ENCODE measurements around the gene ALK.

Gene ALK

GRCh38 chr2:29349316-29350030 lies 571.9 kb downstream of the ALK start:
- no peak for DNase-seq

- DNase-seq, result no peak
Observed at GRCh38 chr2:29347774-29348461, 573.5 kb downstream of the ALK start.

GRCh38 chr2:29345236-29345635 lies 576.1 kb downstream of the ALK start:
- DNase-seq, result no peak

GRCh38 chr2:29343830-29344229 lies 577.6 kb downstream of the ALK start:
- no peak for DNase-seq

GRCh38 chr2:29336341-29337241 lies 584.8 kb downstream of the ALK start:
- DNase-seq, result no peak

GRCh38 chr2:29335396-29335795 lies 586.0 kb downstream of the ALK start:
- no peak for DNase-seq

GRCh38 chr2:29334706-29335105 lies 586.7 kb downstream of the ALK start:
- DNase-seq, result no peak

GRCh38 chr2:29332540-29332939 lies 588.8 kb downstream of the ALK start:
- no peak for DNase-seq

GRCh38 chr2:29329899-29330298 lies 591.5 kb downstream of the ALK start:
- no peak for DNase-seq

- DNase-seq, result no peak
Observed at GRCh38 chr2:29326926-29327325, 594.5 kb downstream of the ALK start.

- DNase-seq, result no peak
Observed at GRCh38 chr2:29325544-29325943, 595.8 kb downstream of the ALK start.

GRCh38 chr2:29323961-29324360 lies 597.4 kb downstream of the ALK start:
- no peak for DNase-seq

GRCh38 chr2:29323301-29323700 lies 598.1 kb downstream of the ALK start:
- no peak for DNase-seq

- no peak for DNase-seq
Observed at GRCh38 chr2:29322011-29322410, 599.4 kb downstream of the ALK start.

- DNase-seq, result no peak
Observed at GRCh38 chr2:29317801-29318485, 603.4 kb downstream of the ALK start.

- DNase-seq, result no peak
Observed at GRCh38 chr2:29317077-29317517, 604.3 kb downstream of the ALK start.

GRCh38 chr2:29314816-29315571 lies 606.4 kb downstream of the ALK start:
- no peak for DNase-seq

GRCh38 chr2:29311458-29311857 lies 609.9 kb downstream of the ALK start:
- no peak for DNase-seq

GRCh38 chr2:29310650-29311348 lies 610.6 kb downstream of the ALK start:
- DNase-seq, result no peak

- DNase-seq, result peak; percentile 14
Observed at GRCh38 chr2:29309090-29310029, 612.0 kb downstream of the ALK start.
